ENCODE measurements around the gene ARHGAP10. TPM values are rescaled to one million over a fixed set of nuclear protein-coding genes. Genes with fewer than 3 reads are reported as not detected.

The ARHGAP10 gene
- total RNA-seq, 1 experiment from 2014 or later = 4.8 TPM

- H3K4me3 ChIP-seq (ENCODE audit: low read depth, low read length, poor library complexity, severe bottlenecking) = no peak overlapping the region
- H3K36me3 ChIP-seq (ENCODE audit: insufficient read depth, low read length, poor library complexity, severe bottlenecking) = no peaks in the 10 kb centered on the region
- no peak overlapping the region for H3K27ac ChIP-seq (ENCODE audit: low read depth, low read length, poor library complexity, severe bottlenecking)
- POLR2A ChIA-PET (ENCODE audit: low non-redundant PET) = no interaction called here
- H3K9me3 ChIP-seq (ENCODE audit: low read depth, low read length, poor library complexity, severe bottlenecking) = no peaks in the 10 kb centered on the region
- no peak for DNase-seq (ENCODE audit: low spot score)
- intact Hi-C loops (cut with micrococcal nuclease; ENCODE audit: unreplicated experiment) = no loop called here
- no TSS peak for BruUV-seq (replicated peaks)
- CTCF ChIA-PET = no interaction called here
- TF ChIP-seq EZH2 (IDR thresholded peaks at IDR 0.05; ENCODE audit: borderline replicate concordance, low read depth, low read length, poor library complexity, severe bottlenecking) (no peak), CTCF (conservative IDR thresholded peaks at IDR 0.05; ENCODE audit: low read depth, low read length) (no peak)
- no peaks in the 10 kb centered on the region for H3K27me3 ChIP-seq (replicated peaks; ENCODE audit: insufficient read depth, low read depth, low read length, poor library complexity)
- peaks cover 6% of the 10 kb centered on the region for H3K4me1 ChIP-seq (ENCODE audit: insufficient read depth, low read length, poor library complexity, severe bottlenecking)
Observed at GRCh38 chr4:147955827-147956558, 224.1 kb downstream of the ARHGAP10 start.

DNA sequence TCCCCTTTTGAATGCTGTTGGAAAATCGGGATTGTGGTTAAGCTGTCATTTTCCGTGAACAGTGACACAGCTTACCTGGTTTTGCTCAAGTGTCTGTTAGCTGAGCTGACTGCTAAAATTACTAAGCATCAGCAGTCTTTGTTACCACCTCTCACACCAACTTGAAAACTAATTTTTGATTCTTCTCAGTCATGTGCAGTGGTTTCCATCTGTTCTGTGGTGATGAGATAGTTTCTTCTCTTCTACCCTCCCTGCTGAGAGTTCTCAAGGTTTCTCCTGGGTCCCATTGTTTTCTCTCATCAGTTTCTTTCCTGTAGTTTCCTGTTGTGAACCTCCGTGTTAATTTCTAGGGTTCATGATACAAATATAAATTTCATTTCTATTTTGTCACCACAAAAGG lies 225.6 kb downstream of the ARHGAP10 start:
- intact Hi-C loops (cut with micrococcal nuclease; ENCODE audit: unreplicated experiment) = no loop called here
- no peaks in the 10 kb centered on the region for H3K27me3 ChIP-seq (replicated peaks; ENCODE audit: insufficient read depth, low read depth, low read length, poor library complexity)
- H3K9me3 ChIP-seq (ENCODE audit: low read depth, low read length, poor library complexity, severe bottlenecking) = no peaks in the 10 kb centered on the region
- no peak overlapping the region for H3K4me3 ChIP-seq (ENCODE audit: low read depth, low read length, poor library complexity, severe bottlenecking)
- H3K4me1 ChIP-seq (ENCODE audit: insufficient read depth, low read length, poor library complexity, severe bottlenecking) = peaks cover 6% of the 10 kb centered on the region
- no peak for TF ChIP-seq CTCF (conservative IDR thresholded peaks at IDR 0.05; ENCODE audit: low read depth, low read length)
- no peak for TF ChIP-seq EZH2 (IDR thresholded peaks at IDR 0.05; ENCODE audit: borderline replicate concordance, low read depth, low read length, poor library complexity, severe bottlenecking)
- no TSS peak for BruUV-seq (replicated peaks)
- peak; percentile 42 for DNase-seq (ENCODE audit: low spot score)
- CTCF ChIA-PET = no interaction called here
- H3K36me3 ChIP-seq (ENCODE audit: insufficient read depth, low read length, poor library complexity, severe bottlenecking) = no peaks in the 10 kb centered on the region
- no peak overlapping the region for H3K27ac ChIP-seq (ENCODE audit: low read depth, low read length, poor library complexity, severe bottlenecking)
- POLR2A ChIA-PET (ENCODE audit: low non-redundant PET) = no interaction called here

DNA sequence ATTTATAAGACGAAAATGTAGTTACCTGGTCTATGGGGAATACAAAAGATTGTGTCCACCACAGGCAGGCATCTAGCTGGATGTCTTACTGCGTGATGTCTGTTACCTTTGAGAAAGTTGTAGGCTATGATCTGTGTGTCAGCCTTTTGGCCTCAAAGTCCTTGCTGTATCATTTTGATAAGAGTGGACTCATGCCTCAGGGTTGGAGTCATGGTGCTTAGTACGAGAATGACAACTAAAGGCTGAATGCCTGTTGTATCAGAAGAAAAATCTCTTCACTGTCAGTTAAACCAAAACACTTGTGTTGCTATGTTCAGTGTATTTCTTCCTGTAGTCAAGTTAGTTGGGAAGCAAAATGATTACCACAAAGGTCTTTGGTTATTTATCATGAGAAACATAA lies 226.2 kb downstream of the ARHGAP10 start:
- ChIA-PET CTCF (no interaction called here), POLR2A (ENCODE audit: low non-redundant PET) (interaction anchor here (0.6 kb wide), 1 partner anchor 568 kb away, joined by 4 read pairs; no protein-coding TSS in a partner anchor)
- Histone ChIP-seq H3K36me3 (ENCODE audit: insufficient read depth, low read length, poor library complexity, severe bottlenecking) (no peaks in the 10 kb centered on the region), H3K27me3 (replicated peaks; ENCODE audit: insufficient read depth, low read depth, low read length, poor library complexity) (no peaks in the 10 kb centered on the region), H3K4me3 (ENCODE audit: low read depth, low read length, poor library complexity, severe bottlenecking) (no peak overlapping the region), H3K27ac (ENCODE audit: low read depth, low read length, poor library complexity, severe bottlenecking) (no peak overlapping the region), H3K9me3 (ENCODE audit: low read depth, low read length, poor library complexity, severe bottlenecking) (no peaks in the 10 kb centered on the region), H3K4me1 (ENCODE audit: insufficient read depth, low read length, poor library complexity, severe bottlenecking) (peaks cover 6% of the 10 kb centered on the region)
- no peak for DNase-seq (ENCODE audit: low spot score)
- intact Hi-C loops (cut with micrococcal nuclease; ENCODE audit: unreplicated experiment) = no loop called here
- no peak for TF ChIP-seq CTCF (conservative IDR thresholded peaks at IDR 0.05; ENCODE audit: low read depth, low read length)
- TF ChIP-seq EZH2 (IDR thresholded peaks at IDR 0.05; ENCODE audit: borderline replicate concordance, low read depth, low read length, poor library complexity, severe bottlenecking) = no peak
- no TSS peak for BruUV-seq (replicated peaks)

Measured in A673 (cell line).